HEK293 (cell line): ENCODE measurements around the gene FRMD5.

ENCODE experiments used
- CTCF ChIA-PET: fragments of 350-600 bp; formaldehyde crosslinking; extraction: SDS; loops from one replicate; lab custom pipeline; 2021; ENCODE audit warnings: antibody characterized with exemption; lab: Yijun Ruan, JAX
- POLR2A ChIA-PET: fragments of 300-600 bp; formaldehyde crosslinking; extraction: SDS; loops from one replicate; lab custom pipeline; 2020; ENCODE audit warnings: antibody characterized with exemption, inconsistent platforms; lab: Yijun Ruan, JAX
- H3K27ac ChIP-seq: fragments of 200-500 bp; sonication (Bioruptor generic); 2 replicates; pipeline ENCODE4 v1.5.1; 2014; ENCODE audit warnings: low read depth, low read length, control low read depth, inconsistent platforms; ENCODE audit errors: extremely low read depth
- H3K36me3 ChIP-seq, 2 experiments: fragments of 200-500 bp in 1 of 2; sonication (Bioruptor generic) in 1 of 2; 1 replicate in 1 of 2; 2 replicates in 1 of 2; pipeline ENCODE4 v1.5.1; 2014 to 2017; ENCODE audit warnings: inconsistent platforms in 2 of 2, low read length in 2 of 2; ENCODE audit not compliant: control insufficient read depth in 2 of 2, insufficient read depth in 1 of 2
- H3K4me1 ChIP-seq: fragments of 200-500 bp; sonication (Bioruptor generic); 2 replicates; pipeline ENCODE4 v1.5.1; 2014; ENCODE audit warnings: mild to moderate bottlenecking, low read length, inconsistent platforms; ENCODE audit not compliant: control insufficient read depth, insufficient read depth
- H3K4me3 ChIP-seq: 2 replicates; pipeline ENCODE4 v1.5.1; 2011; ENCODE audit warnings: low read depth, mild to moderate bottlenecking, control low read depth, low read length, moderate library complexity
- H3K9me3 ChIP-seq: fragments of 200-500 bp; sonication (Bioruptor generic); 2 replicates; pipeline ENCODE4 v1.5.1; 2014; ENCODE audit warnings: low read depth, low read length, inconsistent platforms; ENCODE audit not compliant: control insufficient read depth, insufficient read depth
- ELK4 ChIP-seq: IDR thresholded peaks from 2 replicates; pipeline ENCODE4 v1.6.1; 2011; ENCODE audit warnings: mild to moderate bottlenecking, low read depth, low read length, borderline replicate concordance
- GFI1B ChIP-seq: fragments of 450-650 bp; formaldehyde crosslinking; IDR thresholded peaks from 2 replicates; pipeline ENCODE4 v1.5.1; 2016; ENCODE audit warnings: missing biosample characterization, missing genetic modification characterization
- HOXC10 ChIP-seq: sonication (generic); formaldehyde crosslinking; IDR thresholded peaks from 2 replicates; pipeline ENCODE4 v1.8.1; 2023; ENCODE audit warnings: mild to moderate bottlenecking, missing genetic modification reagents
- IKZF3 ChIP-seq: fragments of 450-650 bp; IDR thresholded peaks from 2 replicates; pipeline ENCODE4 v1.5.0; 2018; ENCODE audit warnings: missing biosample characterization, mild to moderate bottlenecking, missing genetic modification characterization, moderate library complexity
- PATZ1 ChIP-seq: fragments of 450-650 bp; formaldehyde crosslinking; IDR thresholded peaks from 2 replicates; pipeline ENCODE4 v1.5.1; 2016; ENCODE audit warnings: missing biosample characterization, missing genetic modification characterization
- PRDM10 ChIP-seq: fragments of 450-650 bp; formaldehyde crosslinking; IDR thresholded peaks from 2 replicates; pipeline ENCODE4 v1.5.1; 2016; ENCODE audit warnings: missing biosample characterization, missing genetic modification characterization
- SP3 ChIP-seq: fragments of 450-650 bp; formaldehyde crosslinking; IDR thresholded peaks from 2 replicates; pipeline ENCODE4 v1.5.1; 2016; ENCODE audit warnings: missing biosample characterization, missing genetic modification characterization
- ZBTB44 ChIP-seq: fragments of 450-650 bp; IDR thresholded peaks from 2 replicates; pipeline ENCODE4 v1.5.1; 2018; ENCODE audit warnings: missing biosample characterization, mild to moderate bottlenecking, missing genetic modification characterization
- ZNF18 ChIP-seq: fragments of 450-650 bp; formaldehyde crosslinking; IDR thresholded peaks from 2 replicates; pipeline ENCODE4 v1.5.1; 2016; ENCODE audit warnings: missing biosample characterization, missing genetic modification characterization
- ZNF221 ChIP-seq: fragments of 450-650 bp; formaldehyde crosslinking; IDR thresholded peaks from 2 replicates; pipeline ENCODE4 v1.5.1; 2017; ENCODE audit warnings: missing biosample characterization, missing genetic modification characterization, borderline replicate concordance
- ZNF23 ChIP-seq: fragments of 450-650 bp; formaldehyde crosslinking; IDR thresholded peaks from 2 replicates; pipeline ENCODE4 v1.5.1; 2016; ENCODE audit warnings: missing biosample characterization, missing genetic modification characterization, borderline replicate concordance
- ZNF302 ChIP-seq: fragments of 450-650 bp; formaldehyde crosslinking; IDR thresholded peaks from 2 replicates; pipeline ENCODE4 v1.5.1; 2016; ENCODE audit warnings: missing biosample characterization, missing genetic modification characterization, low read depth
- ZNF335 ChIP-seq: fragments of 450-650 bp; formaldehyde crosslinking; conservative IDR thresholded peaks from 2 replicates; pipeline ENCODE4 v1.5.1; 2016; ENCODE audit warnings: missing biosample characterization, missing genetic modification characterization
- ZNF366 ChIP-seq: fragments of 450-650 bp; formaldehyde crosslinking; conservative IDR thresholded peaks from 2 replicates; pipeline ENCODE4 v1.5.1; 2016; ENCODE audit warnings: missing biosample characterization, missing genetic modification characterization
- ZNF391 ChIP-seq: fragments of 450-650 bp; formaldehyde crosslinking; IDR thresholded peaks from 2 replicates; pipeline ENCODE4 v1.5.1; 2016; ENCODE audit warnings: low read depth, missing biosample characterization, missing genetic modification characterization, borderline replicate concordance
- ZNF473 ChIP-seq: fragments of 450-650 bp; formaldehyde crosslinking; IDR thresholded peaks from 2 replicates; pipeline ENCODE4 v1.5.1; 2017; ENCODE audit warnings: missing biosample characterization, missing genetic modification characterization
- ZNF510 ChIP-seq: fragments of 450-650 bp; formaldehyde crosslinking; IDR thresholded peaks from 2 replicates; pipeline ENCODE4 v1.5.1; 2018; ENCODE audit warnings: mild to moderate bottlenecking, missing genetic modification characterization, missing biosample characterization; ENCODE audit not compliant: insufficient replicate concordance
- ZNF521 ChIP-seq: fragments of 450-650 bp; formaldehyde crosslinking; IDR thresholded peaks from 2 replicates; pipeline ENCODE4 v1.5.1; 2017; ENCODE audit warnings: missing biosample characterization, mild to moderate bottlenecking, missing genetic modification characterization
- ZNF623 ChIP-seq: fragments of 450-650 bp; formaldehyde crosslinking; IDR thresholded peaks from 2 replicates; pipeline ENCODE4 v1.5.1; 2016; ENCODE audit warnings: missing biosample characterization, missing genetic modification characterization

FRMD5 gene

GRCh38 chr15:44188795-44189194 is 6.3 kb downstream of the FRMD5 start:
- no peak for TF ChIP-seq PRDM10 (tag by site-specific recombination)
- no peak for TF ChIP-seq ZNF623 (tag by site-specific recombination)
- no peak for TF ChIP-seq ZNF366 (tag by site-specific recombination)
- no peak for TF ChIP-seq SP3 (tag by site-specific recombination)
- no peak for TF ChIP-seq HOXC10 (CRISPR knock-in tag)
- no peak for TF ChIP-seq GFI1B (tag by site-specific recombination)
- TF ChIP-seq IKZF3 (tag by site-specific recombination), result no peak
- TF ChIP-seq ZNF391 (tag by site-specific recombination), result no peak
- TF ChIP-seq, all 188 proteins: peak for 0
- Histone ChIP-seq H3K27ac (no peak overlapping the region), H3K4me1 (peaks cover 8% of the 10 kb centered on the region), H3K4me3 (no peak overlapping the region), H3K36me3 (no peaks in the 10 kb centered on the region), H3K9me3 (no peaks in the 10 kb centered on the region)
- POLR2A ChIA-PET, result no interaction called here
- CTCF ChIA-PET, result no interaction called here

- ChIA-PET POLR2A (no interaction called here), CTCF (no interaction called here)
- Histone ChIP-seq H3K27ac (no peak overlapping the region), H3K4me1 (peaks cover 3% of the 10 kb centered on the region; the same call in 1 of the 2 replicates), H3K9me3 (no peaks in the 10 kb centered on the region), H3K4me3 (no peak overlapping the region), H3K36me3 (no peaks in the 10 kb centered on the region)
- no peak for TF ChIP-seq ZNF335 (tag by site-specific recombination)
- no peak for TF ChIP-seq ELK4
- TF ChIP-seq ZBTB44 (tag by site-specific recombination), result no peak
- TF ChIP-seq ZNF18 (tag by site-specific recombination), result no peak
- TF ChIP-seq ZNF521, result no peak
- TF ChIP-seq PATZ1 (tag by site-specific recombination), result no peak
- TF ChIP-seq ZNF23 (tag by site-specific recombination), result no peak
- TF ChIP-seq ZNF302, result no peak
- TF ChIP-seq ZNF473, result no peak
- TF ChIP-seq ZNF510 (tag by site-specific recombination), result no peak
- no peak for TF ChIP-seq PRDM10 (tag by site-specific recombination)
- TF ChIP-seq ZNF221, result no peak
Measured at GRCh38 chr15:44186705-44187104, 8.4 kb downstream of the FRMD5 start.
